DMS153 (cell line): ENCODE data around the gene ADAMTS6.

Experiments used
- DNase-seq: peaks from one replicate; lab custom pipeline; 2025; lab: John Stamatoyannopoulos, UW

The ADAMTS6 gene

DNA sequence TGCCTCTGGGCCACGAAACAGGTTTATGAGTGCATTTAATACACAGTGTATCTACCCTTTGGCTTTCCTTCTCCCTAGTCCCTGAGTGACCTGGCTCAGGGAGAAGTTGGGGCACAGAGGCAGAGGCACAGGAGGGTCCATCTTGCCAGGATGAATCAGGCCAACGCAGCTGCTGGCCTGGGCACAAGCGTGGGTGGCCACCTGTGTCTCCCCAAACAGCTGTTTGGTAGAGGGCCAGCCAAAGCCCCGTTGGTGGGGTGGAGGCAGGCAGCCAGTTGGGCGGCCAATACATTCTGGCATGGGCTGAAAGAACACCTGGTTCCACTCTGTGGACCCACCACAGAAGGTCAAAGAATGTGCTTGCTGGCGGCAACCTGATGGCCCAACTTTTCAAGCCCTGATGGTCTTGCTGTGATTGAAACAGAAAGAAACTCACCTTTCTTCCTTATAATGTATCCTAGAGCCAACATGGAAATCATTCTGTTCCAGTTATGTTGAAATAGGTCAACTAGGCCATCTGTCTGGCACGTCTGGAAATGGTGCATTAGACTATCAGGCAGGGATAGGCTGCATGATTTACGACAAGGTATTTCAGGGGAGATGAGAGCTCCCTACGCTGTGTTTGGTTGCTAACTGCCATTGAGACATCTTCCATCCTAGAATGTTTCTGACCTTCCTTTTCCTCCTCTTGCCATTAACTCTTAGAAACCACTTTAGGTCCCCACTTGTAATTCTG lies 337.4 kb downstream of the ADAMTS6 start:
- no peak for DNase-seq

DNA sequence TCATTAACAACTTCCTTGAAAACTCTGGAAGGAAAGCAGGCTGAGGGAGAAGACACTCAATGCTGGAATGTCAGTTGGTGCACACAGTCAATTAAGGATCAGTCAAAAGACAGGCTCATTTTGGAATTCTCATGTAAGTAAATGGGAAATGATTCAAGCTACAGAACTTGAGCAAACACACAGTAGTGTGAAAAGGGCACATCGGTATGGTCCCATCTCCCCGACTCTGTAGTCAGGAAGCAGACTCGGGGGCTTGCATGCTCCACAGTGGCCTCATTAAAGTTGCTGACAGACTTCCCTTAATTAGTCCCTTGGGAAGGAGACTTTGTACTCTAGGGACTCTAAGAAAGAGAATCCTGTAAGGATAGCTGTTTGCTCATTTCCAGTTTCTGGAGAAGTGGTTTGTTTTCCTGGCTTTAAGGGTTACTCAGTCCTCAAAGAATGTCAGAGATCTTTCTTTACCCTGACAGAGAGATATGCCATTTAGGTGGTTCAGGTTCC lies 339.2 kb downstream of the ADAMTS6 start:
- no peak for DNase-seq

DNA sequence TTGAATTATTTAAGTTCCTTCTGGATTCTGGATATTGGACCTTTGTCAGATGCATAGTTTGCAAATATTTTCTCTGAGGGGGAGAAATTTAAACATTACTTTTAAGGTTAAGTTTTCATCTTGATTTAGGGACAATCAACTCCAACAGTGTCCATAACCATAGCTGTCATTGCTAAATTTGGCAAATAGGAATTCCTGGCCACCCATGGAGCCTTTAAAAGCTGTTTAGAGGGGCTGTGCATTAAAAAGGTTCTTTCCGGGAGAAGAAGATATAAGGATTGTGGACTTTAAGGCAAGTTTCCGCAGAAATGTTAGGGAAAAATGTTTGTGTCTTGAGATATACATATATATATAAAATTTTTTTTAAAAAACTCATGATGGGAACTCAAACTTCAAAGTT lies 339.7 kb downstream of the ADAMTS6 start:
- DNase-seq = no peak

DNA sequence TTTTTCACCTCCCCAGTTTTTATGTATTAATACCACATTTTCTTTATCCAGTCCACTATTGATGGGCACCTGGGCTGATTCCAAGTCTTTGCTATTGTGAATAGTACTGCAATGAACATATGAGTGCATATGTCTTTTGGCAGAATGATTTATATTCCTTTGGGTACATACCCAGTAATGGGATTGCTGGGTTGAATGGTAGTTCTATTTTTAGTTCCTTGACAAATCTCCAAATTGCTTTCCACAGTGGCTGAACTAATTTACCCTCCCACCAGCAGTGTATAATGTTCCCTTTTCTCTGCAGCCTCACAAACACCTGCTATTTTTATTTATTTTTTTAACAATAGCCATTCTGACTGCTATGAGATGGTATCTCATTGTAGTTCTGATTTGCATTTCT lies 340.2 kb downstream of the ADAMTS6 start:
- DNase-seq = peak; percentile 36

GRCh38 chr5:65137631-65138030 lies 344.1 kb downstream of the ADAMTS6 start:
- DNase-seq = no peak

GRCh38 chr5:65133477-65134110 lies 348.1 kb downstream of the ADAMTS6 start:
- DNase-seq = no peak

DNA sequence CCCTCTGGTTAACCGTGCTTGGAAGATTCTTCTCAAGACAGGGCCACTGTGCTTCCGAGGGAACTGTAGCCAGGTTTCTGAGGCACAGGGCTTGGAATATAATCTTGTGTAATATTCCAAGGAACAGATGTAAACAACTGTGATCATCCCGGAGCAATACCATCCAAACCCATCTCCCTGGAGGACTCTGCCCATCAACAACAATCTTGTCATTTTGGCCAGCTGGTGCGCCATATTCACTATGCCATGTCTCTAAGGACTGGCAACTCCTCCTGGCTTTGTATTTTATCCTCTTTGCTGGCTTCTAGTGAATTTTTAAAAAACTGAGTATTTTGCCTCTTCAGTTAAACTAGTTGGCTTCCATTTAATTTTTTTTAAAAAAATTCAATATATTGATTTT lies 349.3 kb downstream of the ADAMTS6 start:
- DNase-seq = no peak

- no peak for DNase-seq
Measured at GRCh38 chr5:65128226-65128625, 353.5 kb downstream of the ADAMTS6 start.

- DNase-seq = no peak
Measured at GRCh38 chr5:65127161-65127901, 354.4 kb downstream of the ADAMTS6 start.

GRCh38 chr5:65126542-65127069 lies 355.1 kb downstream of the ADAMTS6 start:
- DNase-seq = no peak

DNA sequence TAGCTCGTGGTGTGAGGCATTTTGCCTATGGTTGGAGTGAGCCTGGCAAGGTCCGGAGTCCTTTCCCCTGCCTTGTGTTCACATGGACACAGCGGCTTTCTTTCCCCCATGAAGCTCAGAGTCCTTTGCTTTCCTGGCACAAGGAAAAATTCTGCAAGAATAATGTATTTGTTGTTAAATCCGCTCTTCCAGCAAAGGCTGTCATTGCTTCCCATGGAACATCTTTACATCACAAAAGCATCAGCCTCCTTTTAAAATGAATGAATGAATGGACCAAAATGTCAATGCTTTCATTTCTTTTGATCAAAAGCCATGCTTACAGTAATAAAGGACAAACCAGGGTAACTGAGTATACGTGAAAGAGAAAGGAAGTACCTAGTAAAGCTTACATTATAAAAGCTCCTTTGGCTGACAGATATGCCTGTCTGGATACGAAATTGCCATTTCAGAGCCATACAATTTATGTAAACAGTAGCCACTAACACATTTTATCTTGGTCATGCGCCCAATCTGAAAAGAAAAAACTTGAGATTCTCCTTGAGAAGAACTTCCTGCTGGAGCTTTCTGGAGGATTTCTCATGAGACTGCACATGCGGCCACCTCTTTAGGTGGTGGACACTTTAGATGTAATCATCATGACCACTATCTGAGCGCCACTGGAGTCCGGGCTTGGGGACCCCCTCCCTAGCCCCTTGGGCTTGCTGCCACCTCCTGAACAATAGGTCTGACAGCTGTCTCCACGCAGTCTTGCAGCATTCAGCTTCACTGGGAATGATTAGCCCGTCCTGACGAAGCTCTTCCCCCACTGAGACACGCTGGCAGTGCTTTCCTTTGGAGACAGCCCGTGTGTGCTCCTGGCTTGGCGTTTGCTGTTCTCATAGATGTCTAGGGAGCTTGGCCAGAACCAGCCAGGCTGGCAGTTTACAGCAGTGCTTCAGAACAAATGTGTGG lies 355.9 kb downstream of the ADAMTS6 start:
- DNase-seq = no peak

DNA sequence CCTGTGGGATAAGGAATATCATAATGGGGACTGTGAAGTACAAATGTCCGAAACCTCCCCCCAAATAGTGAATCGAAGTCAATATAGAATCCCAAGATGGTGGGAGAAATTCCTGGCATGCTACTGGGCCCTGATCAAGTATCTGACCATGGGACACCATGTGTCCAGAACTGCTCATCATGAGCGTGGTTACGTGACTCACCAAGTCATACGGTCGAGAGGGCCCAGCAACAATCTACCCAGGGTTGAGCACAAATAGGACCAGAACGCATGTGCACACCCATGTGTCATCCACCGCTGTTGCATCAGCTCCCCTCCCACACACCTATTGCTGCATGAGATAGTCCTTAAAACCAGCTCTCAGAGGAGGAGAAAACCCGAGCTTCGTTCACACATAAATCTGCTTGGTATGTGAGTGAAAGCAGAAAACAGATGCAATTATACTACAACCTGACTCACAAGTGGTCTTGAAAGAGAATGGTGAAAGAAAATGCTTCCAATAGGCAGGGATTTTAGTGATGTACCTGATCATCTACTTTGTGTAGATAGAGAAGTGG lies 359.8 kb downstream of the ADAMTS6 start:
- DNase-seq = no peak

GRCh38 chr5:65120371-65120967 lies 361.3 kb downstream of the ADAMTS6 start:
- DNase-seq = no peak

DNA sequence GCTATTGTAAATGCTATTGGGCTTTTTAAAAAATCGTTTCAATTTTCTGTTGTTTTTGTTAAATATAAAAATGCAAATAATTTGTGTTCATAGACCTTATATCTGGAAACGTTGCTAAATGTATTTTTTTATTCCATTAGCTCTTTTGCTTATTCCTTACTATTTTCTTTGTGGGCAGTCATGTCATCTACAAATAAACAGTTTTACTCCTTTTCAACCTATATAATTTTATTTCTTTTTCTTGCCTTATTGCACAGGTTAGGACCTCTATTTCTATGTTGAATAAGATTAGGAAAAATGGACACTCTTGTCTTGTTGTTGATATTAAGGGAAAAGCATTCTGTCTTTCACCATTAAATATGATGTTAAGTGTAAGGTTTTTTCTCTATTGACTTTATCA lies 364.2 kb downstream of the ADAMTS6 start:
- no peak for DNase-seq

DNA sequence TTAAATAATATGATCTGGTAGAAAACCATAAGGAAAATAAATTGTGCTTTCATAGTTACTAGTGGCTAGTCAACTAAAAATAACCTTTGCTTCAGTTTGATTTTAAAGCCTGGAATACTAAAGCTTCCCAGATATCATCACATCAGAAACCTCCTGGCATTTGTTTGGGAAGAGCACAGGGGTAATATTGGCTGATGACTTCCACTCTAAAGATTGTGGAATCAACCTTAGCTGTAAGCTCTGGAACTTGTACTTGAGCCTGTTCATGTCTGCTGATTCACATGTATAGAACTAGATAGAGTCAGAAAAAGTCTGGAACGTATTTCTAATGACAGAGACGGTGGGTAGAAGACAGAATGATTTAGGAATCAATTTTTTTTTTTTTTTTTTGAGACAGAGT lies 367.9 kb downstream of the ADAMTS6 start:
- no peak for DNase-seq

DNA sequence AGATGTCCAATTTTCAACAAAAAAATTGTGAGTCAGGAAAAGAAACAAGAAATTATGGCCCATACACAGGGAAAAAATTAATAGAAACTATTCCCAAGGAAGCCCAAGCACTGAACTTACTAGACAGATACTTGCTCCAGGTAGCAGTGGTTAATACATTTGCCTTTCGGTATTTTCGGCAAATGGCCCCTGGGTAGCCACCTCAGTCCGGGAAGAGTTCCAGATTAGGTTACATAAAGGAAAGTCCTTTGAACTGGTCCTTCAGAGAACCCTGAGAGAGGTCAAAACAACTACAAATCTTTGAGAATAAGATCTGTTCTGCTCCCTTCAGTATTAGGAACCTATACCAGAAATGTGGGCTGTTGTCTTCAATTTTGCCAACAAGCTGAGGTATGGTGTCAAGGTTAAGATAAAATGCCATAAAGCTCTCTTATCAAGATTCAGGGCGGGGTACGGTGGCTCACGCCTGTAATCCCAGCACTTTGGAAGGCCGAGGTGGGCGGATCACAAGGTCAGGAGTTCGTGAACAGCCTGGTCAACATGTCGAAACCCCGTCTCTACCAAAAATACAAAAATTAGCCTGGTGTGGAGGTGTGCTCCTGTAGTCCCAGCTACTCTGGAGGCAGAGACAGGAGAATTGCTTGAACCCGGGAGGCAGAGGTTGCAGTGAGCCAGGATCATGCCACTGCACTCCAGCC lies 369.6 kb downstream of the ADAMTS6 start:
- no peak for DNase-seq

- DNase-seq = no peak
Measured at GRCh38 chr5:65108786-65109743, 372.7 kb downstream of the ADAMTS6 start.

GRCh38 chr5:65105301-65105700 lies 376.4 kb downstream of the ADAMTS6 start:
- no peak for DNase-seq

GRCh38 chr5:65104831-65105230 lies 376.9 kb downstream of the ADAMTS6 start:
- DNase-seq = no peak
